HepG2 (cell line): ENCODE results near the gene CLTCL1. TPM values are rescaled to one million over a fixed set of nuclear protein-coding genes. Genes with fewer than 3 reads are reported as not detected.

Experiments
- ATAC-seq: fragments of 200-7000 bp; cut with Tn5 transposase; 3 replicates; pipeline ENCODE4 v1.9.1; 2020; ENCODE audit warnings: mild to moderate bottlenecking, moderate library complexity
- BruUV-seq: library from RNA; stranded (reverse); fragments of 400-500 nt; replicated peaks from 2 replicates; lab custom pipeline; 2021; lab: Mats Ljungman, UMichigan
- CTCF ChIA-PET: fragments of 300-600 bp; formaldehyde crosslinking; extraction: SDS; loops from one replicate; lab custom pipeline; 2021; ENCODE audit warnings: low total read pairs, inconsistent platforms, low intra/inter-chr PET ratio; lab: Yijun Ruan, JAX
- POLR2A ChIA-PET: fragments of 350-600 bp; sonication (Branson Sonifier 250); formaldehyde crosslinking; loops from one replicate; lab custom pipeline; 2020; ENCODE audit warnings: antibody characterized with exemption, inconsistent platforms; lab: Yijun Ruan, JAX
- DNase-seq: peaks from one replicate; pipeline ENCODE4 v3.0.0-alpha.2; 2015; ENCODE audit warnings: low spot score
- FAIRE-seq: peaks from 3 replicates; lab custom pipeline; 2011; peaks lifted over from hg19 to GRCh38; lab: Jason Lieb, UNC
- H2AFZ ChIP-seq: one replicate; pipeline ENCODE4 v1.6.1; 2011; ENCODE audit warnings: low read length, inconsistent platforms
- H3K27ac ChIP-seq: fragments of 300-600 bp; 3 replicates; pipeline ENCODE4 v1.8.0; 2011; ENCODE audit warnings: mixed run types, mild to moderate bottlenecking, mixed read lengths, low read length, inconsistent platforms; ENCODE audit not compliant: insufficient read depth; ENCODE audit errors: extremely low read length
- H3K27me3 ChIP-seq, 2 experiments: fragments of 200-600 bp in 1 of 2; 2 replicates in 1 of 2; 3 replicates in 1 of 2; pipeline versions ENCODE4 v1.6.0 to v1.8.0; 2011; ENCODE audit warnings: low read length in 2 of 2, mild to moderate bottlenecking in 2 of 2, moderate library complexity in 2 of 2, inconsistent platforms in 1 of 2; ENCODE audit not compliant: insufficient read depth in 2 of 2, control insufficient read depth in 1 of 2
- H3K36me3 ChIP-seq, 2 experiments: fragments of 200-600 bp in 1 of 2; replicated peaks in 1 of 2; 2 replicates in 1 of 2; 3 replicates in 1 of 2; pipeline versions ENCODE4 v1.5.1 to v1.8.0; 2011; ENCODE audit warnings: low read length in 2 of 2, inconsistent platforms in 1 of 2; ENCODE audit not compliant: insufficient read depth in 2 of 2, control insufficient read depth in 1 of 2
- H3K4me1 ChIP-seq: 2 replicates; pipeline ENCODE4 v1.5.1; 2012; ENCODE audit warnings: low read length, inconsistent platforms; ENCODE audit not compliant: insufficient read depth
- H3K4me2 ChIP-seq: 2 replicates; pipeline ENCODE4 v1.6.0; 2011; ENCODE audit warnings: low read depth, low read length, inconsistent platforms
- H3K4me3 ChIP-seq, 3 experiments: fragments of 200-600 bp in 1 of 3; sonication (generic), shearing (Covaris generic) in 1 of 3; replicated peaks in 1 of 3; 2 replicates each; pipeline ENCODE4 v1.5.1; 2011 to 2016; ENCODE audit warnings: low read length in 3 of 3, inconsistent platforms in 2 of 3, low read depth in 2 of 3, mild to moderate bottlenecking in 2 of 3, control low read depth in 1 of 3, mixed read lengths in 1 of 3; ENCODE audit not compliant: insufficient read depth in 1 of 3
- H3K79me2 ChIP-seq: one replicate; pipeline ENCODE4 v1.6.1; 2011; ENCODE audit warnings: low read length, inconsistent platforms; ENCODE audit not compliant: insufficient read depth
- H3K9ac ChIP-seq: 2 replicates; pipeline ENCODE4 v1.6.0; 2011; ENCODE audit warnings: mild to moderate bottlenecking, low read depth, low read length, inconsistent platforms; ENCODE audit not compliant: insufficient read depth
- H3K9me3 ChIP-seq: 2 replicates; pipeline ENCODE4 v1.5.1; 2012; ENCODE audit warnings: mild to moderate bottlenecking, low read length
- H4K20me1 ChIP-seq: 2 replicates; pipeline ENCODE4 v1.6.0; 2011; ENCODE audit warnings: inconsistent platforms, mild to moderate bottlenecking, low read length, moderate library complexity; ENCODE audit not compliant: insufficient read depth
- ELF4 ChIP-seq: sonication (generic); formaldehyde crosslinking; IDR thresholded peaks from 2 replicates; pipeline ENCODE4 v1.5.0; 2020; ENCODE audit warnings: missing genetic modification reagents, mild to moderate bottlenecking, moderate library complexity, borderline replicate concordance
- EP300 ChIP-seq, 3 experiments: sonication (generic) in 1 of 3; formaldehyde crosslinking in 1 of 3; IDR thresholded peaks; 2 replicates each; pipeline versions ENCODE4 v1.5.1 to v1.6.1; 2011 to 2020; ENCODE audit warnings: low read depth in 2 of 3, low read length in 2 of 3, borderline replicate concordance in 1 of 3, improper control_type of control experiment in 1 of 3, mild to moderate bottlenecking in 1 of 3, missing genetic modification reagents in 1 of 3, moderate library complexity in 1 of 3
- JARID2 ChIP-seq: sonication (generic); formaldehyde crosslinking; IDR thresholded peaks from 2 replicates; pipeline ENCODE4 v1.8.1; 2023; ENCODE audit warnings: missing genetic modification reagents, inconsistent platforms; ENCODE audit not compliant: insufficient replicate concordance
- KLF15 ChIP-seq: sonication (generic); formaldehyde crosslinking; IDR thresholded peaks from 2 replicates; pipeline ENCODE4 v1.8.1; 2023; ENCODE audit warnings: borderline replicate concordance, mild to moderate bottlenecking, inconsistent platforms, missing genetic modification reagents, mixed read lengths
- MYC ChIP-seq: sonication (generic); formaldehyde crosslinking; IDR thresholded peaks from 2 replicates; pipeline ENCODE4 v1.9.0; 2021; ENCODE audit warnings: missing genetic modification reagents, borderline replicate concordance
- NFE2 ChIP-seq: sonication (generic); formaldehyde crosslinking; IDR thresholded peaks from 2 replicates; pipeline ENCODE4 v1.4.0; 2020; ENCODE audit warnings: missing genetic modification reagents
- PATZ1 ChIP-seq: sonication (generic); formaldehyde crosslinking; IDR thresholded peaks from 2 replicates; pipeline ENCODE4 v1.4.0; 2020; ENCODE audit warnings: missing genetic modification reagents
- PHB2 ChIP-seq: fragments of 450-650 bp; IDR thresholded peaks from 2 replicates; pipeline ENCODE4 v1.6.1; 2018; ENCODE audit not compliant: partially characterized antibody
- POLR2A ChIP-seq, 2 experiments: IDR thresholded peaks; 2 replicates each; pipeline ENCODE4 v1.6.1; 2011; ENCODE audit warnings: low read depth in 2 of 2, low read length in 2 of 2, mild to moderate bottlenecking in 1 of 2, moderate library complexity in 1 of 2; ENCODE audit not compliant: insufficient read depth in 1 of 2
- ZBTB20 ChIP-seq: sonication (generic); formaldehyde crosslinking; IDR thresholded peaks from 2 replicates; pipeline ENCODE4 v1.8.1; 2023; ENCODE audit warnings: missing genetic modification reagents, low read depth, mild to moderate bottlenecking, borderline replicate concordance
- ZHX2 ChIP-seq, 2 experiments: sonication (generic) in 1 of 2; formaldehyde crosslinking in 1 of 2; IDR thresholded peaks; 2 replicates each; pipeline versions ENCODE4 v1.6.1 to v1.9.0; 2014 to 2022; ENCODE audit warnings: antibody characterized with exemption in 1 of 2, borderline replicate concordance in 1 of 2, inconsistent platforms in 1 of 2, low read depth in 1 of 2, missing genetic modification reagents in 1 of 2
- ZNF367 ChIP-seq: sonication (generic); formaldehyde crosslinking; IDR thresholded peaks from 2 replicates; pipeline ENCODE4 v1.4.0; 2020; ENCODE audit warnings: missing genetic modification reagents, borderline replicate concordance
- ZNF674 ChIP-seq: sonication (generic); formaldehyde crosslinking; IDR thresholded peaks from 2 replicates; pipeline ENCODE4 v1.5.0; 2020; ENCODE audit warnings: low read depth, mild to moderate bottlenecking, missing genetic modification reagents
- ZNF720 ChIP-seq: sonication (generic); formaldehyde crosslinking; IDR thresholded peaks from 2 replicates; pipeline ENCODE4 v1.4.0; 2020; ENCODE audit warnings: missing genetic modification reagents
- ZNF782 ChIP-seq: sonication (generic); formaldehyde crosslinking; IDR thresholded peaks from 2 replicates; pipeline ENCODE4 v1.4.0; 2020; ENCODE audit warnings: missing genetic modification reagents, mild to moderate bottlenecking, borderline replicate concordance
- WGBS: methylation state at CpG from one replicate; pipeline ENCODE4 v1.1.6; 2017; ENCODE audit warnings: low lambda C conversion rate; 5-methylcytosine and 5-hydroxymethylcytosine counted together
- in situ Hi-C: cut with HindIII; loops from 2 replicates; pipeline ENCODE4 v1.10.0; 2017; ENCODE audit warnings: low pct_unique_long_range_greater_than_20kb; ENCODE audit not compliant: extremely low pct_ligation_motif_present
- intact Hi-C: fragments of 100-400 bp; cut with micrococcal nuclease; formaldehyde crosslinking; loops from one replicate; pipeline ENCODE4 v1.10.0; 2022; ENCODE audit not compliant: unreplicated experiment
- polyA plus RNA-seq, 8 experiments: library from polyadenylated mRNA; depleted of rRNA in 3 of 8; stranded (reverse) in 7 of 8; unstranded in 1 of 8; fragments of >200 nt; fragmentation: Illumina TruSeq in 4 of 8; extraction: Trizol in 4 of 8; gene quantifications; 2 replicates each; pipeline versions ENCODE4 v1.2.1 to v1.2.3, GENCODE V29; 2011 to 2016; ENCODE audit warnings: low read depth in 4 of 8, missing spikeins in 1 of 8, mixed read lengths in 1 of 8; ENCODE audit not compliant: insufficient read depth in 1 of 8
- total RNA-seq, 5 experiments: library from RNA; depleted of rRNA; stranded (reverse); fragments of >200 nt; fragmentation: Illumina TruSeq; extraction: Trizol; gene quantifications; 2 replicates each; pipeline ENCODE4 v1.2.3, GENCODE V29; 2016; ENCODE audit warnings: low read depth in 1 of 5
- TF ChIP-seq, protein P1 (sequence below): sonication (generic); formaldehyde crosslinking; conservative IDR thresholded peaks from 2 replicates; pipeline ENCODE4 v1.4.0; 2020; ENCODE audit warnings: missing genetic modification reagents

CLTCL1 gene
- total and polyA plus RNA-seq, 2 of the 13 experiments (the other 11 are each of a cell fraction or from before 2014, with no cell fraction given): 8.1 to 10.9 TPM

DNA sequence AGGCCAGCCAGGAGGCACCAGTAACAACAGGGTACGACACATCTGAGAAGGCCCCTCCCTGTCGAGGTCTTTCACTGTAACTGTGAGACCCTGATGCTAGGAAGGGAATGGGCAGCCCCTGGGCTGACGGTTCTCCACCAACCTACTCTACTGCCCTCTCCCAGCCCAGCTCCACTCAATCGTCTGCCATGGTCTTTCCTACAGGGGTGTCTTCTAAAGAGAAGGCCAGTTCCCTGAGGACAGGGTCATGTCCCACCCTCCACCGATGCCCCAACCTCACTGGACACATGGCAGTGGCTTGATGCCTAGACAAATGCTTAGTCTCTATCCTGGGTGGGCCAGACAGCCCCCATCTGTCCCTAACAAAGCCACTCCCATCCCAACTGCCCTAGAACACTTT is 67.0 kb downstream of the CLTCL1 start:
- intact Hi-C loops: no loop called here
- H2AFZ ChIP-seq: no peak overlapping the region
- no peaks in the 10 kb centered on the region for H4K20me1 ChIP-seq
- peaks cover 6 to 37% of the 10 kb centered on the region in 2 experiments; a peak in 4 of 5 replicates for H3K36me3 ChIP-seq
- no peaks in the 10 kb centered on the region for H3K79me2 ChIP-seq
- no peaks in the 10 kb centered on the region for H3K4me1 ChIP-seq
- no TSS peak for BruUV-seq
- no peaks in the 10 kb centered on the region for H3K27me3 ChIP-seq
- DNase-seq (no peak), ATAC-seq (no peak), FAIRE-seq (no peak)
- H3K27ac ChIP-seq: no peak overlapping the region
- POLR2A ChIA-PET: no interaction called here
- no peak overlapping the region for H3K4me3 ChIP-seq
- H3K9me3 ChIP-seq: no peaks in the 10 kb centered on the region
- H3K4me2 ChIP-seq: no peak overlapping the region
- CTCF ChIA-PET: no interaction called here
- 100% methylated on average over 2 of the region's 5 CpGs for WGBS
- in situ Hi-C loops: no loop called here
- no peak overlapping the region for H3K9ac ChIP-seq
- no peak for TF ChIP-seq ZNF674 (CRISPR knock-in tag)
- no peak for TF ChIP-seq ZHX2 (IDR thresholded peaks at IDR 0.05; ENCODE audit: low read depth)
- no peak for TF ChIP-seq ZHX2 (CRISPR knock-in tag; IDR thresholded peaks at IDR 0.05; ENCODE audit: borderline replicate concordance)
- no peak for TF ChIP-seq ZNF367 (CRISPR knock-in tag)
- TF ChIP-seq NFE2 (CRISPR knock-in tag): no peak
- TF ChIP-seq JARID2 (CRISPR knock-in tag): no peak
- no peak for TF ChIP-seq ELF4
- no peak for TF ChIP-seq ZNF782 (CRISPR knock-in tag)
- TF ChIP-seq MYC (CRISPR knock-in tag): no peak
- TF ChIP-seq ZBTB20: no peak
- no peak for TF ChIP-seq POLR2A (IDR thresholded peaks at IDR 0.05; ENCODE audit: insufficient read depth in 1 of 2, low read depth in 2 of 2, low read length in 2 of 2)
- no peak for TF ChIP-seq ZNF720 (CRISPR knock-in tag)
- no peak for TF ChIP-seq PHB2
- no peak for TF ChIP-seq EP300 (IDR thresholded peaks at IDR 0.05; ENCODE audit: low read depth in 2 of 2, low read length in 2 of 2)
- no peak for TF ChIP-seq EP300 (CRISPR knock-in tag; IDR thresholded peaks at IDR 0.05; ENCODE audit: borderline replicate concordance)
- no peak for TF ChIP-seq KLF15 (CRISPR knock-in tag)
- TF ChIP-seq, protein P1, sequence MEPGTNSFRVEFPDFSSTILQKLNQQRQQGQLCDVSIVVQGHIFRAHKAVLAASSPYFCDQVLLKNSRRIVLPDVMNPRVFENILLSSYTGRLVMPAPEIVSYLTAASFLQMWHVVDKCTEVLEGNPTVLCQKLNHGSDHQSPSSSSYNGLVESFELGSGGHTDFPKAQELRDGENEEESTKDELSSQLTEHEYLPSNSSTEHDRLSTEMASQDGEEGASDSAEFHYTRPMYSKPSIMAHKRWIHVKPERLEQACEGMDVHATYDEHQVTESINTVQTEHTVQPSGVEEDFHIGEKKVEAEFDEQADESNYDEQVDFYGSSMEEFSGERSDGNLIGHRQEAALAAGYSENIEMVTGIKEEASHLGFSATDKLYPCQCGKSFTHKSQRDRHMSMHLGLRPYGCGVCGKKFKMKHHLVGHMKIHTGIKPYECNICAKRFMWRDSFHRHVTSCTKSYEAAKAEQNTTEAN (CRISPR knock-in tag): no peak
- TF ChIP-seq PATZ1: no peak
